Fibroblast of lung (primary cell): ENCODE results near the gene MGAT4C. TPM values are rescaled to one million over a fixed set of nuclear protein-coding genes. Genes with fewer than 3 reads are reported as not detected.

ENCODE experiments used
- DNase-seq, 2 donors: peaks; one replicate each; pipeline versions ENCODE4 v3.0.0 to v3.0.0-alpha.2; 2010; ENCODE audit warnings: low read depth in 2 of 2
- H2AFZ ChIP-seq: 2 replicates; pipeline ENCODE4 v1.5.1; 2012; ENCODE audit warnings: low read length, control low read depth, inconsistent platforms
- H3K27ac ChIP-seq: 2 replicates; pipeline ENCODE4 v1.5.1; 2011; ENCODE audit warnings: low read length, control low read depth; ENCODE audit not compliant: insufficient read depth
- H3K27me3 ChIP-seq: 2 replicates; pipeline ENCODE4 v1.5.1; 2011; ENCODE audit warnings: mild to moderate bottlenecking, low read length; ENCODE audit not compliant: control insufficient read depth, insufficient read depth
- H3K36me3 ChIP-seq: 2 replicates; pipeline ENCODE4 v1.5.1; 2011; ENCODE audit warnings: low read length; ENCODE audit not compliant: control insufficient read depth, insufficient read depth
- H3K4me1 ChIP-seq: 2 replicates; pipeline ENCODE4 v1.5.1; 2011; ENCODE audit warnings: low read length; ENCODE audit not compliant: control insufficient read depth, insufficient read depth; ENCODE audit errors: extremely low read depth
- H3K4me2 ChIP-seq: 2 replicates; pipeline ENCODE4 v1.5.1; 2011; ENCODE audit warnings: low read length, control low read depth; ENCODE audit not compliant: insufficient read depth; ENCODE audit errors: extremely low read depth
- H3K4me3 ChIP-seq, 4 experiments: fragments of 200-600 bp in 1 of 4; sonication (generic) in 1 of 4; replicated peaks in 1 of 4; 2 replicates each; pipeline ENCODE4 v1.5.1; 2011 to 2016; ENCODE audit warnings: low read length in 4 of 4, low read depth in 3 of 4, mild to moderate bottlenecking in 3 of 4, control low read depth in 2 of 4, inconsistent platforms in 1 of 4, mixed read lengths in 1 of 4; ENCODE audit not compliant: insufficient read depth in 1 of 4; ENCODE audit errors: control extremely low read depth in 1 of 4
- H3K79me2 ChIP-seq: 2 replicates; pipeline ENCODE4 v1.5.1; 2012; ENCODE audit warnings: mild to moderate bottlenecking, low read length, inconsistent platforms; ENCODE audit not compliant: control insufficient read depth, insufficient read depth
- H3K9ac ChIP-seq: 2 replicates; pipeline ENCODE4 v1.5.1; 2011; ENCODE audit warnings: mild to moderate bottlenecking, low read length, control low read depth; ENCODE audit not compliant: insufficient read depth
- H3K9me3 ChIP-seq: 2 replicates; pipeline ENCODE4 v1.5.1; 2012; ENCODE audit warnings: low read depth, low read length; ENCODE audit not compliant: control insufficient read depth, insufficient read depth
- H4K20me1 ChIP-seq: 2 replicates; pipeline ENCODE4 v1.5.1; 2011; ENCODE audit warnings: low read length; ENCODE audit not compliant: control insufficient read depth, insufficient read depth; ENCODE audit errors: extremely low read depth
- CTCF ChIP-seq, 2 donors: IDR thresholded peaks in 1 of 2; conservative IDR thresholded peaks in 1 of 2; 1 replicate in 1 of 2; 2 replicates in 1 of 2; pipeline ENCODE4 v1.5.1; 2011 to 2012; ENCODE audit warnings: low read length in 2 of 2, control low read depth in 1 of 2, inconsistent platforms in 1 of 2, low read depth in 1 of 2, mild to moderate bottlenecking in 1 of 2
- EZH2 ChIP-seq: IDR thresholded peaks from 2 replicates; pipeline ENCODE4 v1.5.1; 2012; ENCODE audit warnings: low read length, control low read depth, mild to moderate bottlenecking; ENCODE audit errors: missing control alignments
- polyA plus RNA-seq, 2 donors: library from polyadenylated mRNA; depleted of rRNA in 1 of 2; stranded (reverse) in 1 of 2; unstranded in 1 of 2; fragments of >200 nt; gene quantifications; 2 replicates each; pipeline ENCODE4 v1.2.1, GENCODE V29; 2011 to 2012; ENCODE audit warnings: missing spikeins in 1 of 2
- total RNA-seq: library from RNA; depleted of rRNA; stranded (reverse); fragments of >200 nt; gene quantifications from 2 replicates; pipeline ENCODE4 v1.2.1, GENCODE V29; 2014

Gene MGAT4C
- total and polyA plus RNA-seq, 2 donors (not counting 1 experiment from before 2014, with no cell fraction given), result not detected

GRCh38 chr12:85927166-85927565 is 329.0 kb downstream of the MGAT4C start:
- H3K4me3 ChIP-seq, result no peak overlapping the region
- H3K9ac ChIP-seq, result no peak overlapping the region
- TF ChIP-seq CTCF (conservative IDR thresholded peaks at IDR 0.05 in 1 of 2, IDR thresholded peaks at IDR 0.05 in 1 of 2; ENCODE audit: low read depth in 1 of 2, low read length in 2 of 2), result no peak
- TF ChIP-seq EZH2, result no peak
- no peaks in the 10 kb centered on the region for H3K9me3 ChIP-seq
- H4K20me1 ChIP-seq, result no peaks in the 10 kb centered on the region
- no peak overlapping the region for H3K4me2 ChIP-seq
- H3K79me2 ChIP-seq, result no peaks in the 10 kb centered on the region
- H3K27me3 ChIP-seq, result no peaks in the 10 kb centered on the region
- H3K36me3 ChIP-seq, result no peaks in the 10 kb centered on the region
- no peak overlapping the region for H3K27ac ChIP-seq
- no peaks in the 10 kb centered on the region for H3K4me1 ChIP-seq
- no peak for DNase-seq
- no peak overlapping the region for H2AFZ ChIP-seq

- no peaks in the 10 kb centered on the region for H3K79me2 ChIP-seq
- H3K4me2 ChIP-seq, result no peak overlapping the region
- H3K36me3 ChIP-seq, result no peaks in the 10 kb centered on the region
- no peak overlapping the region for H3K9ac ChIP-seq
- peak; percentile 59 to 68 for DNase-seq
- no peak overlapping the region for H2AFZ ChIP-seq
- no peak overlapping the region for H3K27ac ChIP-seq
- no peaks in the 10 kb centered on the region for H4K20me1 ChIP-seq
- no peak overlapping the region for H3K4me3 ChIP-seq
- no peaks in the 10 kb centered on the region for H3K9me3 ChIP-seq
- no peaks in the 10 kb centered on the region for H3K4me1 ChIP-seq
- TF ChIP-seq CTCF (conservative IDR thresholded peaks at IDR 0.05 in 1 of 2, IDR thresholded peaks at IDR 0.05 in 1 of 2; ENCODE audit: low read depth in 1 of 2, low read length in 2 of 2) (peak; percentile 16 to 61), EZH2 (no peak)
- H3K27me3 ChIP-seq, result no peaks in the 10 kb centered on the region
Observed at GRCh38 chr12:85923767-85924331, 332.3 kb downstream of the MGAT4C start.

DNA sequence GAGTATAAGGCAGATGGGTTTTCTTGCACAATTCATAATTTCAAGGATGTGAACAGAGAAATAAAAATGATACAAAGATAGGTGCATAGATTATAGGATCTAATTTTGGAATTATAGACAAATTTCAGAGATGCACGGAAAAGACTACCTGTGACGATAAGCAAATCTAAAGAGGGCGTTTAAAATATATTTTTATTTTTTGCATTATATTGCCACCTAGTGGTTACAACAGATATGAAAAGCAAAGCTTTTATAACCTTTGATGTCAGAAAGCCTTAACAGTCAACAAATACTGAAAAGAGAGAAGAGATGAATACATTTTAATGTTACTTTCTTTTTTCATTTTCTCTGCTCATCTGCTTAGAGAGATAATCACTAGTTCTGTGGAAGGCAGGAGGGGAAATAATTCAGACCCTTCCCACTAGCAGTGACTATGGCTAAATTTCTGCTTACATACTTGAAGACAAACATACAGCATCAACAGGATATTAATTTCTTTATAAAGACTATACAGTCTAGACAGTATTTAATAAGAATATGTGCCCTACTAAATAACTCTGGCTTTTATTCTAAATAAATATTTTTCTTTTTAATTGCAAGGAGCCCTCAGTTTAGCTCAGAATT is 335.8 kb downstream of the MGAT4C start:
- no peak overlapping the region for H3K4me3 ChIP-seq
- no peaks in the 10 kb centered on the region for H3K4me1 ChIP-seq
- no peak overlapping the region for H2AFZ ChIP-seq
- H3K4me2 ChIP-seq, result no peak overlapping the region
- H3K36me3 ChIP-seq, result no peaks in the 10 kb centered on the region
- H3K79me2 ChIP-seq, result no peaks in the 10 kb centered on the region
- DNase-seq, result peak; percentile 2 to 45
- no peaks in the 10 kb centered on the region for H3K27me3 ChIP-seq
- no peak overlapping the region for H3K9ac ChIP-seq
- H4K20me1 ChIP-seq, result no peaks in the 10 kb centered on the region
- no peak overlapping the region for H3K27ac ChIP-seq
- TF ChIP-seq EZH2 (no peak), CTCF (conservative IDR thresholded peaks at IDR 0.05 in 1 of 2, IDR thresholded peaks at IDR 0.05 in 1 of 2; ENCODE audit: low read depth in 1 of 2, low read length in 2 of 2) (peak in 1 of 2 donors; percentile 46)
- no peaks in the 10 kb centered on the region for H3K9me3 ChIP-seq
